Peyer's patch (tissue), 4 donors: Measurements from ENCODE around the gene PRKAR2A.

ENCODE experiments used
- CTCF ChIP-seq, 6 experiments: fragments of 450-650 bp in 4 of 6; fragments of 200-600 bp in 2 of 6; sonication (generic) in 1 of 6; IDR thresholded peaks; one replicate each; pipeline ENCODE4 v1.5.1; 2017 to 2019; ENCODE audit warnings: antibody characterized with exemption in 6 of 6, mild to moderate bottlenecking in 3 of 6, moderate library complexity in 1 of 6
- POLR2A ChIP-seq, 2 donors: fragments of 450-650 bp; IDR thresholded peaks; one replicate each; pipeline ENCODE4 v1.5.1; 2017; ENCODE audit warnings: antibody characterized with exemption in 2 of 2, mild to moderate bottlenecking in 2 of 2, moderate library complexity in 2 of 2

GRCh38 chr3:48743773-48744172 is 103.9 kb downstream of the PRKAR2A start:
- TF ChIP-seq CTCF (IDR thresholded peaks at IDR 0.05) = no peak
- TF ChIP-seq POLR2A (IDR thresholded peaks at IDR 0.05) = no peak
